ENCODE measurements around the gene FBXO38. TPM values are rescaled to one million over a fixed set of nuclear protein-coding genes. Genes with fewer than 3 reads are reported as not detected.

The FBXO38 gene
- total RNA-seq, 3 donors from 2014 or later = 50.6 to 80.9 (median 67.5) TPM

DNA sequence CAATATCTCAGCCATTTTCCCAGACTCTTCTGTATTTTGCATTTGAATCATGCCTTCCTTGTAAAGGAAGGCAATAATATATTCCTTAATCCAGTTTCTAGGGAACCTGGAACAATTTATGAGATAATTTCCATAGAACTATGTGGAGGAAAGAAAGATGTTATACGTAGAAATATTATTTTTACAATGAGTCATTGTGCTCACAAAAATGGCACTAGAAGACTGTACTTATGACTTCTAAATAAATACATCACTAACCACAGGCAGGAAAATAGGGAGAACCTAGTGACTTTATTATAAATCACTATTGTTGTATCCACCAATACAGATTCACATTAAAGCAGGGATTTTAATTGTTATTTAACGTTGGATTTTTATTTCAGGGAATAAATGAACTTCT, 87.6 kb downstream of the FBXO38 start:
- no peaks in the 10 kb centered on the region for H3K27me3 ChIP-seq
- intact Hi-C loops (cut with DNase I; ENCODE audit: low total_unique reads) = no loop called here
- H3K4me3 ChIP-seq = no peak overlapping the region
- no peaks in the 10 kb centered on the region for H3K36me3 ChIP-seq
- H3K27ac ChIP-seq = no peak overlapping the region
- H3K9me3 ChIP-seq = no peaks in the 10 kb centered on the region
- TF ChIP-seq POLR2AphosphoS5 (IDR thresholded peaks at IDR 0.05) (no peak), POLR2A (IDR thresholded peaks at IDR 0.05) (no peak)
- TF ChIP-seq, protein P1, sequence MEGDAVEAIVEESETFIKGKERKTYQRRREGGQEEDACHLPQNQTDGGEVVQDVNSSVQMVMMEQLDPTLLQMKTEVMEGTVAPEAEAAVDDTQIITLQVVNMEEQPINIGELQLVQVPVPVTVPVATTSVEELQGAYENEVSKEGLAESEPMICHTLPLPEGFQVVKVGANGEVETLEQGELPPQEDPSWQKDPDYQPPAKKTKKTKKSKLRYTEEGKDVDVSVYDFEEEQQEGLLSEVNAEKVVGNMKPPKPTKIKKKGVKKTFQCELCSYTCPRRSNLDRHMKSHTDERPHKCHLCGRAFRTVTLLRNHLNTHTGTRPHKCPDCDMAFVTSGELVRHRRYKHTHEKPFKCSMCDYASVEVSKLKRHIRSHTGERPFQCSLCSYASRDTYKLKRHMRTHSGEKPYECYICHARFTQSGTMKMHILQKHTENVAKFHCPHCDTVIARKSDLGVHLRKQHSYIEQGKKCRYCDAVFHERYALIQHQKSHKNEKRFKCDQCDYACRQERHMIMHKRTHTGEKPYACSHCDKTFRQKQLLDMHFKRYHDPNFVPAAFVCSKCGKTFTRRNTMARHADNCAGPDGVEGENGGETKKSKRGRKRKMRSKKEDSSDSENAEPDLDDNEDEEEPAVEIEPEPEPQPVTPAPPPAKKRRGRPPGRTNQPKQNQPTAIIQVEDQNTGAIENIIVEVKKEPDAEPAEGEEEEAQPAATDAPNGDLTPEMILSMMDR (IDR thresholded peaks at IDR 0.05) = no peak
- H3K4me1 ChIP-seq = no peaks in the 10 kb centered on the region
- DNase-seq (ENCODE audit: low spot score in 2 of 2) = no peak

DNA sequence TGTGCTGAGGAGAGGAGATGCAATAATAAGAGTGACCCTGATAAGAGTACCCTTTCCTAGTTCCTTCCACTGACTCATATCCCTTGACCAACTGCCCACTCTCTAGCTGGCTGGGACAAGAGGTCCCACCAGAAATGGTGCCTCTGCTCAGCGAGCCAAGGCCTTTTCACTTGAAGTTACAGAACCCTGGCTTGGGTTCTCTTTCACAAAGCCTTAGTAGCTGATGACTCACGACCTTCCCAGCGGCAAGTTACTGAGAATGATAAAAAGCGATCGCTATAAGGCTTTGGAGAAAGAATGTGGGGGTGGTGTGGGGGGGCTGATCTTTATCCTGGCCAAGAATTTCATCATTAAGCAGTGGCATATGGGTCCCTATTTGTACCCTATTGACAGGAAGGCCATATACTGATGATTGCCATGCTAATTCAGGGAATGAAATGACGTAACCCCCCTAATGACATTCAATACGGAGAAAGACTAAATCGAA, 90.3 kb downstream of the FBXO38 start:
- Histone ChIP-seq H3K4me3 (no peak overlapping the region), H3K9me3 (no peaks in the 10 kb centered on the region), H3K27me3 (no peaks in the 10 kb centered on the region), H3K36me3 (no peaks in the 10 kb centered on the region), H3K4me1 (no peaks in the 10 kb centered on the region), H3K27ac (peak overlapping the region in 1 of 2 donors; percentile 5)
- TF ChIP-seq, protein P1 (IDR thresholded peaks at IDR 0.05) = no peak
- intact Hi-C loops (cut with DNase I; ENCODE audit: low total_unique reads) = no loop called here
- DNase-seq (ENCODE audit: low spot score in 2 of 2) = no peak

DNA sequence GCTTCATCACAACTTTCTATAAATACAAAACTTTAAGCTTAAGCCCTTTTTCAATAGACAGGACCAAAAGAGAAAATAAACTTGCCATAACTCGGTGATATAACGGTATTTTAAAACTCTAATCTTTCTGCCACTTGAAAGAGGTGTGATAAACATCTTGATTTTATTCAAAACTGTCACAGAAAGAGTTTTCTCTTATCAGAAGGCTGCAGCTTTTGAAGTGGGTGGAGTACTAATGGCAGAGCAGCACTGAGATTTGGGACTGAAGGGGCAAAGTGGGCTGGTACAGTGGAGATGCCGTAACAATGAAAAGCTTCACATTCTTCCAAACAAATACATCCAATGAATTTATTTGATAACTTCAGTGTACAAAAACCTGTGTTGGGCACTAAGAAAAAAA, 92.5 kb downstream of the FBXO38 start:
- H3K27me3 ChIP-seq = no peaks in the 10 kb centered on the region
- no peaks in the 10 kb centered on the region for H3K4me1 ChIP-seq
- TF ChIP-seq, protein P1 (IDR thresholded peaks at IDR 0.05) = no peak
- TF ChIP-seq POLR2A (IDR thresholded peaks at IDR 0.05) (no peak), POLR2AphosphoS5 (IDR thresholded peaks at IDR 0.05) (no peak)
- no peaks in the 10 kb centered on the region for H3K9me3 ChIP-seq
- no peak overlapping the region for H3K4me3 ChIP-seq
- H3K27ac ChIP-seq = no peak overlapping the region
- intact Hi-C loops (cut with DNase I; ENCODE audit: low total_unique reads) = no loop called here
- no peak for DNase-seq (ENCODE audit: low spot score in 2 of 2)
- no peaks in the 10 kb centered on the region for H3K36me3 ChIP-seq

DNA sequence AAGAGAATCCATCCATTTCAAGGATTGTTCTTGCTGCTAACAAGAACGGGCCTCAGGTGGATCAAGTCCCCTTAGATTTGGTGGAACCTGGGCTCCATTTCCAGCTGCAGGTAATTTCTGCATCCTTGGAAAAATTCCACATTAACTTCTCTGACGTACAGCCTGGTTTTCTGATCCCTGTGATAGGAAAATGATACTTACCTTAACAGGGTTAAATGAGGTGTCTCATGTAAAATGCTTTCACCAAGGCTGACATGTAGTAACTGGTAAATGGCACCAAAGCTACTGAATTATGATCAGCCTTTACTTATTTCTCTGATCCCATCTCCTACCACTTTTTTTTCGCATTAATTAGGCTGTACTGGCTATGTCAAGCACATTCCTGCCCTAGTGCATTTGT, 93.7 kb downstream of the FBXO38 start:
- H3K27me3 ChIP-seq = no peaks in the 10 kb centered on the region

DNA sequence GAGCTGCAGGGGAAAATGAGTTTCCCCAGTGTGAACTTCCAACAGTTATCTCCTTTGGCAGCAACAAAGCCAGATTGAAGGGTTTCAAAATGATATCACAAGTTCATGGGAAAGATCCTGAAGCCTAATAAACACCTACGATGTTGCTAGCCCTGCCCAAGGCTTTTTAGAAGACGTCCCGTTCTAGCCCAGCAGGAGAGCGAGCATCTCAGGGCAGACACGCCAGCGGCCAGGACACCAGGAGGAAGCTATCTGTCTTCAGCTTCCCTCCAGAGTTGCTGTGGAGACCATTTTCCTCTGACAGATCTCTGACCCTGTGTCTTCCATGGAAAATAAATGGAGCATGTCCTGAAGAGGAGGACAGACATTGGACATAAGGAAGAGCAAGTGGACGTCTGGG, 98.4 kb downstream of the FBXO38 start:
- H3K27me3 ChIP-seq = peaks cover 0 to 4% of the 10 kb centered on the region in 2 donors
- DNase-seq (ENCODE audit: low spot score in 2 of 2) = no peak
- TF ChIP-seq POLR2AphosphoS5 (IDR thresholded peaks at IDR 0.05) (no peak), POLR2A (IDR thresholded peaks at IDR 0.05) (no peak)
- TF ChIP-seq, protein P1 (IDR thresholded peaks at IDR 0.05) = no peak
- peaks cover 0 to 3% of the 10 kb centered on the region in 2 donors for H3K9me3 ChIP-seq
- H3K4me1 ChIP-seq = no peaks in the 10 kb centered on the region
- no peak overlapping the region for H3K4me3 ChIP-seq
- intact Hi-C loops (cut with DNase I; ENCODE audit: low total_unique reads) = no loop called here
- no peak overlapping the region for H3K27ac ChIP-seq
- H3K36me3 ChIP-seq = no peaks in the 10 kb centered on the region

More for the DNA sequence above, 93.7 kb downstream of the FBXO38 start:
- Histone ChIP-seq H3K36me3 (no peaks in the 10 kb centered on the region), H3K4me3 (no peak overlapping the region), H3K4me1 (no peaks in the 10 kb centered on the region), H3K9me3 (no peaks in the 10 kb centered on the region), H3K27ac (no peak overlapping the region)
- intact Hi-C loops (cut with DNase I; ENCODE audit: low total_unique reads) = no loop called here
- DNase-seq (ENCODE audit: low spot score in 2 of 2) = no peak
- TF ChIP-seq, protein P1 (IDR thresholded peaks at IDR 0.05) = no peak
- TF ChIP-seq POLR2AphosphoS5 (IDR thresholded peaks at IDR 0.05) (no peak), POLR2A (IDR thresholded peaks at IDR 0.05) (no peak)

All from breast epithelium (tissue), 4 donors.